ENCODE results near the gene TSPAN4. TPM values are rescaled to one million over a fixed set of nuclear protein-coding genes. Genes with fewer than 3 reads are reported as not detected.

TSPAN4 gene
- total RNA-seq, 4 donors from 2014 or later, result 145 to 234 (median 175) TPM

GRCh38 chr11:870127-870413 is 27.4 kb downstream of the TSPAN4 start:
- ATAC-seq (ENCODE audit: low FRiP score), result no peak
- TF ChIP-seq CTCF (IDR thresholded peaks at IDR 0.05), result no peak
- DNase-seq (ENCODE audit: low spot score), result no peak

GRCh38 chr11:870418-870817 is 27.8 kb downstream of the TSPAN4 start:
- DNase-seq (ENCODE audit: low spot score), result no peak
- no peak for ATAC-seq (ENCODE audit: low FRiP score)
- no peak for TF ChIP-seq CTCF (IDR thresholded peaks at IDR 0.05)

GRCh38 chr11:871472-871871 is 28.8 kb downstream of the TSPAN4 start:
- ATAC-seq (ENCODE audit: low FRiP score) (no peak), DNase-seq (ENCODE audit: low spot score) (no peak)

GRCh38 chr11:872799-873198 is 30.1 kb downstream of the TSPAN4 start:
- no peak for DNase-seq (ENCODE audit: low spot score)
- no peak for TF ChIP-seq CTCF (IDR thresholded peaks at IDR 0.05)
- no peak for ATAC-seq (ENCODE audit: low FRiP score)

More at GRCh38 chr11:871472-871871, 28.8 kb downstream of the TSPAN4 start:
- TF ChIP-seq CTCF (IDR thresholded peaks at IDR 0.05), result no peak

DNA sequence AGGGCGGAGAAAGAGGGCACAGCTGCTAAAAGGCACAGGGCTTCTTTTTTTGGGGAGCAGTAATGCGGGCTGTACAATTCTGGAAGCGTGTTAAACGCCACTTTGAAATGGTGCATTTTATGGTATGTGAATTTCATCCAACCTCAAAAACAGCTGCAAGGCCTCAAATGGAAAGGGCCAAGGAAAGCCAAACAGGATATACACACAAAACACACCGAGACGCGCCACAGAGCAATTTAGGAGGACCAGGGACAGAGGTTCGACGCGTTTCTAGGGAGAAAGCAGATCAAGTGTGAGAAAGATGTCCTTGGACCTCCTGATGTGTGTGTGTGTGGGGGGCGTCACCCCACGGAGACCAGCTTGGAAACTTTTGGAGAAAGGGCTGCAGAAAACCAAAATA is 31.1 kb downstream of the TSPAN4 start:
- ATAC-seq (ENCODE audit: low FRiP score) (no peak), DNase-seq (ENCODE audit: low spot score) (no peak)
- no peak for TF ChIP-seq CTCF (IDR thresholded peaks at IDR 0.05)

- no peak for TF ChIP-seq CTCF (IDR thresholded peaks at IDR 0.05)
- DNase-seq (ENCODE audit: low spot score) (no peak), ATAC-seq (ENCODE audit: low FRiP score) (no peak)
These were observed 32.6 kb downstream of the TSPAN4 start for GRCh38 chr11:875203-875602.

- no peak for TF ChIP-seq CTCF (IDR thresholded peaks at IDR 0.05)
- DNase-seq (ENCODE audit: low spot score), result no peak
- no peak for ATAC-seq (ENCODE audit: low FRiP score)
These were observed 33.2 kb downstream of the TSPAN4 start for GRCh38 chr11:875769-876301.

All from omental fat pad (tissue), 4 donors.